NCI-H2196 (cell line): ENCODE results near the gene MCCC2.
"Not testable (repeated sequence)": the region's sequence is repeated elsewhere in the genome, so short reads cannot be mapped to it uniquely, and the experiment has no call there.

ENCODE experiments used
- DNase-seq: peaks from one replicate; lab custom pipeline; 2025; ENCODE audit not compliant: unreplicated experiment; lab: John Stamatoyannopoulos, UW

Gene MCCC2

DNA sequence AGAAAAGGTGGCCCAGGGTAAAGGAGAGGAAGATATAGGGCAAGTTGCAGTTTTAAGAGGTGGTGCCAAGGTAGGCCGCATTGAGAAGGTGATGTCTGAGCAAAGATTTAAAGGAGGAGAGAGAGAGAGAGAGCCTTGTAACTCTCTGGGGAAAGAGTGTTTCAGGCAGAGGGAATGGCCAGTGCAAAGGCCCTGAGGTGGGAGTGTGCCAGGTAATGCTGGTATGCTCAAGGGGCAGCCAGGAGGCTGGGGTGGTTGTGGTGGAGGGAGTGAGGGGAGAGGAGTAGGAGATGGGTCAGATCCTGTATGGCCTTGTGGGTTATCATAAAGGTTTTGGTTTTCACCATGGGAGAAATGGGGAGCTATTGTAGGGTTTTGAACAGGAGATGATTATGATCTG, 9.9 kb downstream of the MCCC2 start:
- no peak for DNase-seq

- no peak for DNase-seq
Measured at GRCh38 chr5:71600783-71601182, 13.6 kb downstream of the MCCC2 start.

- peak; percentile 46 for DNase-seq
Measured at GRCh38 chr5:71601222-71602026, 14.3 kb downstream of the MCCC2 start.

- DNase-seq = not testable (repeated sequence)
Measured at GRCh38 chr5:71609916-71610315, 22.8 kb downstream of the MCCC2 start.

DNA sequence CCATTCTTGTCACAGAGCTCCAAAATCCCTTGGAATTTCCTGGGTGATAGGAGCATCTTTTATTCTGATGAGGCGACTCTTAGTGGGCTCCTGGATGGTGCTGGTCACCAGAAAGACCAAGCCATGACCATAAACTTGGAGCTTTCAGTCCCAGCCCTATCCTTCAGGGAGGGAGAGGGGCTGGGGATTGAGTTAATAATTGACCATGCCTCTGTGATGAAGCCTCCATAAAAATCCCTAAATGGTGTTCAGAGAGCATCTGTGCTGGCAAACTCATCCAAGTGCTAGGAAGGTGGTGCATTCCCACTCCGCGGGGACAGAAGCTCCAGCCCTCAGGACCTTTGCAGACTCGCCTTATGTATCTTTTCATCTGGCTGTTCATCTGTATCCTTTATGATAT, 28.7 kb downstream of the MCCC2 start:
- no peak for DNase-seq

DNA sequence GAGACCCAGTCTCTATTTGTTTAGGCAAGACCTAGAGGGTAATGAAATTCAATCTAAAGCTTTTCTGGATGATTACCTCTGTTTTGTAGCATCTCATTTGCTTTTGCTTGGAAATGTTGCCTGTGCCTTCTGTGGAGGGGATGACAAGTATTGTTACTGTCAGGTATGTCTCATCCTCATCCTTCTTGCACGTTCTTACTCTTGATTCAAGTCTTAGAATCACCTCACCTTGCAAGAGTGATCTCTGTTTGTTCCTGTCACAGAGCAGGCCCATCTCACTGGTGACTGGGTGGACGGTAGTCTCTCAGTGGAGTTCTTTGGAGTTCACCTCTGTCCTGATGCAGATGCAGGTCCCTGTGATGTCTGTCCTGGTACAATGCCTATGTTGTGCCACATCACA, 33.5 kb downstream of the MCCC2 start:
- DNase-seq = no peak

- no peak for DNase-seq
Measured at GRCh38 chr5:71621268-71621667, 34.1 kb downstream of the MCCC2 start.

DNA sequence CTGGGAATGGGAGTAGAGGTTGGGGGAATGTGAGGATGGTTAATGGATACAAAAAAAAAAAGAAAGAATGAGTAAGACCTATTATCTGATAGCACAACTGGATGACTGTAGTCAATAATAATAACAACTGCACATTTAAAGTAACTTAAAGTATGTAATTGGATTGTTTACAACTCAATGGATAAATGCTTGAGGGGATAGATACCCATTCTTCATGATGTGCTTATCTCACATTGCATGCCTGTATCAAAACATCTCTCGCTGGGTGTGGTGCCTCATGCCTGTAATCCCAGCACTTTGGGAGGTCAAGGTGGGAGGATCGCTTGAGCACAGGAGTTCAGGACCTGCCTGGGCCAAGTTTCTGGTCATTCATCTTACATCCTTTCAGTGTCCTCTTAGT, 34.6 kb downstream of the MCCC2 start:
- DNase-seq = no peak

- no peak for DNase-seq
Measured at GRCh38 chr5:71623221-71623794, 36.2 kb downstream of the MCCC2 start.

- DNase-seq = no peak
Measured at GRCh38 chr5:71629950-71630349, 42.8 kb downstream of the MCCC2 start.

DNA sequence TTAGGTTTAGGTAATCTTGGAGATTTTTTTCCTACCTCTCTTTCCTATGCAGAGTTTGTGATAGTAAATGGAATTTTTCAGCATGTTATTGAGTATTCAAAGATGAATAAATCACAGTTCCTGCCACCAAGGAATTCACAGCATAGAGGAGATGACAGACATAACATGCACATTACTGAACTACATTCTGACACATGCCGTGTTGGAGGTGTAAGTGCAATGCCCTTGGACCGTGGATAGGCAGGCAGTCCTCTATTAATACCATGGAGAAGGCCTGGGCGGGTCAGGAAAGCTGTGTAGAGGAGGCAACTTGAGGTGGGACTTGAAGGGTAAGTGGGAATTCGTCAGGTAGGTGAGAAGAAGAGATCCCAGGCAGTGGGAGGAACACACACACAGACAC, 43.9 kb downstream of the MCCC2 start:
- no peak for DNase-seq

- peak; percentile 0 for DNase-seq
Measured at GRCh38 chr5:71632168-71632567, 45.0 kb downstream of the MCCC2 start.

DNA sequence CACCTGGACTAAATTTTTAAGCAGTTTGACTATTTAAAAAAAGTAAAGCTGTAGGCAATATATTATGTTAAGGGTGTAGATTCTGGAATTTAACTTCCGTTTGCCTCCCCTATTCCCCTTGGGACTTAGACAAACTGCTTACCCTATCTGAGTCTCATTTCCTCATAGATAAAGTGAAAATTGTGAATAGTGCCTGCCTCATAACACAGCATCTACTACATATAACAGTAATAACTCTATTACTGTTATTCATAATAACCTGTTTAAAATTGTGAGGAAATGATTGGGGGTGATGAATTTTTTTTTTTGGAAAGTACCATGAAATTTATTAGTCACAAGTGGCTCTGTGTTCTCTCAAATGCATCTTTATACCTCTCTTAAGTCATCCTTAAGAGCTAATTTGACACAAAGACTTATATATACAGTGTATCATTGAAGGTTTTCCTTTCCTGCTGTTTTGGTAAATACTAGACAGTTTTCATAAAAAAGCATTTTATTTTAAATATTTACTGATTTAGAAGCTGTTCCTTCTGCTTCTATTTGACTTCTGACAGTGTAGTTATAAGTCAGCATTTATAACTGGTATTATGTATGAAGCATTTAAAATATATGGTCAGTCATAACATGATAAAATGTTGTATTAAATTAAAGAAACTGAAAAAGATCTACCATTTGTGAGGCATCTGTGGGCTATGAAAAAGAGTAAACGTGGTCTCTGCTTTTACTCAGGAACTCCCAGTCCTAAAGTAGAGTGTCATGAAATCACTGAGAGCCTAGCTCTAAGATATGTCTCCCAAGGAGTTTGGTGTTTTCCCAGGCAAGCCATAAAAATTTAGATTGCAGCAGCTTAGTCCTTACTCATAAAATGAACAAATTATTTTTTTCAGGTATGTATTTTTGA, 46.4 kb downstream of the MCCC2 start:
- no peak for DNase-seq

- no peak for DNase-seq
Measured at GRCh38 chr5:71637133-71637532, 50.0 kb downstream of the MCCC2 start.

DNA sequence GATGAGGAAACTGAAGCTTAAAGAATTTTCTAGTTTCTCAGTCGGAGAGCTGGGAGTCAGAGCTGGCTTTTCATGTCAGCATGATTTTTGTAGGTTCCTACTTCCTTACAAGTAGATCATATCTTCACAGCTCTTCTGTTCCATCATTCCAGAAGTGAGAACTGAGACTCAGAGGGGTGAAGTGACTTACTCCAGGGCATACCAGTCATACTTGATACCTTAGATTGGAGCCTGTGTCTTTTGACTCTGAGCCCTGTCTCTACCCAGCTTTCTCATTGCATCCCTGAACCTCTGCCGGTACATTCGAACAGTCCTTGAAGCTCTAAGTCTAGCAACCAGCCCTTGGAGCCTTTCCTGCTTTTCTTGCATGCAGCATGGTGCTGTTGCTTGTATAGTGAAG, 53.3 kb downstream of the MCCC2 start:
- DNase-seq = no peak

- no peak for DNase-seq
Measured at GRCh38 chr5:71645030-71645429, 57.9 kb downstream of the MCCC2 start.

DNA sequence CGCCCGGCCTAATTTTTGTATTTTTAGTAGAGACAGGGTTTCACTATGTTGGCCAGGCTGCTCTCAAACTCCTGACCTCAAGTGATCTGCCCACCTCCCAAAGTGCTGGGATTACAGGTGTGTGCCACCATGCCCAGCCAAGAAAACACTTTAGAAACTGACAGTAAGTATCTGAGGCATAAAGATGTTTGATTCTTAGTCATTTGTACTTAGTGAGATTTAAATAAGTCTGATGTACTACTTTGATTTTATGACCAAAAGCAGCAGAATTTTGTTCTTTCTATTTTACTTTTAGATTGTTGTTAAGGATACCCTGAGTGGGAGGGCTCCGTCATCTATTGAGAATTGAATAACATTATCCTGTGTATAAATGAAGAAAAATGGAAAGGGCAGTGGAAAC, 63.8 kb downstream of the MCCC2 start:
- not testable (repeated sequence) for DNase-seq

DNA sequence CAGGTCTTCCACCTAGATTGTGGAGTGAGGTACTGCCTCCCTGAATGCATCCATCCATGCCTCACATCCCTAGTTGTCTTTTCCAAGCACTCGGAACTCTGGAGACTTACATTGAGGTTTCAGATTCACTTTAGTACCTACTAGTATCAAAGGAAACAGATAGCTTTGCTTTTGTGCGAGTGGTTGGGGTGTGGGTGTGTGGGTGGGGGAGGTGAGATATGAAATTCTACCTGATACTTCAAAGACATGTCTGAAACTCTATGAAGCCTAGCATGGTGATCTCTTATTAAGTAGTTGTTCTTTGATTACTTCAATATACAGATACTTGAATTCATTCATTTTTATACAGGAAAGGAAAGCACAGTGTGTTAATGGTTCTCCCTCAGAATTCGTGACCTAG, 64.4 kb downstream of the MCCC2 start:
- DNase-seq = no peak

- DNase-seq = no peak
Measured at GRCh38 chr5:71652349-71652748, 65.2 kb downstream of the MCCC2 start.

DNA sequence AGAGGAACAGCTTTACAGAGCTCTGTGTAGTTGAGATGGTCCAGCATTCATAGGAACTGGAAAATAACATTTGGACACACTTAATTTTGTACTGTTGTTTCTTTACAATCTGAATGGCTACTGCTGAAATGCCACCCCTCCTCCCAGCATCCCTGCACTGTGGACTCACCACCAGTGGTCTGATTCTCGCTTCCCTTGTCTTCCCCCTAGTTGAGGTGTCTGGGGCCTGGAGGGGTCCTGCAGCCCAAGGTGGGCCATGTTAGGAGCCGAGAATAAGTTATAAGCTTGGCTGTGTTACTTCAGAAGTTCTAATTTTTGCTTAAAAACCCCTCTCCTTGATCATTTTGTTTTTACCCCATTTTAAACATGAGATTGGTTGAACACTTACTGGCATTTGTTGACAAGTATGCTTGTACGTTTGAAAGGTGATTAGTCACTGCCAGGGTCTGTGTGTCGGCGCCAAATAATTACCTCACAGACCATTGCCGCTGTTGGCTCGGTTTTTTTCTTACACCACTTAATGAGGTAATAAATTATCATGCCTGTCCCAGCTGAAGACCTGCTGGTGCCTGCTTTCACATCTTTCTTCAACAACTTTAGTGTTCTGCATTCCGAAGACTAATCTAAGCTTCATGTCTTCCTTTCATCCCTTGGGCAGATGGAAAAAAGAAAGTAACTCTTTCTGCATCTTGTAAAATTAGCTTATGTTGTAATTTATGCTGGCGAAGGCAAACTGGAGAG, 65.8 kb downstream of the MCCC2 start:
- no peak for DNase-seq
